GM10248 (cell line): ENCODE measurements around the gene MGAT5B.

Experiments
- CTCF ChIA-PET: fragments of 300-600 bp; sonication (Branson Sonifier 250); formaldehyde crosslinking; extraction: SDS; loops from one replicate; lab custom pipeline; 2021; ENCODE audit warnings: antibody characterized with exemption; lab: Yijun Ruan, JAX
- POLR2A ChIA-PET: fragments of 350-650 bp; sonication (Branson Sonifier 250); formaldehyde crosslinking; extraction: SDS; loops from one replicate; lab custom pipeline; 2020; ENCODE audit warnings: antibody characterized with exemption; lab: Yijun Ruan, JAX
- DNase-seq: peaks from one replicate; pipeline ENCODE4 v3.0.0; 2012; ENCODE audit errors: extremely low spot score
- TF ChIP-seq, protein P1 (sequence below): IDR thresholded peaks from 2 replicates; pipeline ENCODE4 v1.5.1; 2012; ENCODE audit warnings: mild to moderate bottlenecking, low read depth; ENCODE audit errors: extremely low read depth, missing control alignments, control extremely low read depth

The MGAT5B gene

DNA sequence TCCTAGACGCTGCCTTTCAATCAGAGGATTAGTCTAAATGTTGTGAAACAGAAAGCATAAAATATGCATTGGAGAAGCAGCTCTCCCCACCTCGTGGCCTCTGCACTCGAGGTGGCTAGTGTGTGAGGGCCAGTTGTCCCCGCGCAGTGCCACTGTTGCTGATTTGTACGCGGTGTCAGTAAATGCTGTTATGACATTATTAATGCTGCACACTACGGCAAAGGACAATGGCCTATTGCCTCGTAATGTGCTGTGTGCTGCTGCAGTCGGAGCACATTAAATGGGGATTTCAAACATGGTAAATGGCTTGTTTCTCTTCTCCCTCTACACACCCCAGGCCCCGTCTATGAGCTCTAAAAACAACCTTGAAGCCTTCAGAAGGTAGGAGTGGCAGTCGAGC lies 5.7 kb upstream of the MGAT5B start:
- TF ChIP-seq, protein P1, sequence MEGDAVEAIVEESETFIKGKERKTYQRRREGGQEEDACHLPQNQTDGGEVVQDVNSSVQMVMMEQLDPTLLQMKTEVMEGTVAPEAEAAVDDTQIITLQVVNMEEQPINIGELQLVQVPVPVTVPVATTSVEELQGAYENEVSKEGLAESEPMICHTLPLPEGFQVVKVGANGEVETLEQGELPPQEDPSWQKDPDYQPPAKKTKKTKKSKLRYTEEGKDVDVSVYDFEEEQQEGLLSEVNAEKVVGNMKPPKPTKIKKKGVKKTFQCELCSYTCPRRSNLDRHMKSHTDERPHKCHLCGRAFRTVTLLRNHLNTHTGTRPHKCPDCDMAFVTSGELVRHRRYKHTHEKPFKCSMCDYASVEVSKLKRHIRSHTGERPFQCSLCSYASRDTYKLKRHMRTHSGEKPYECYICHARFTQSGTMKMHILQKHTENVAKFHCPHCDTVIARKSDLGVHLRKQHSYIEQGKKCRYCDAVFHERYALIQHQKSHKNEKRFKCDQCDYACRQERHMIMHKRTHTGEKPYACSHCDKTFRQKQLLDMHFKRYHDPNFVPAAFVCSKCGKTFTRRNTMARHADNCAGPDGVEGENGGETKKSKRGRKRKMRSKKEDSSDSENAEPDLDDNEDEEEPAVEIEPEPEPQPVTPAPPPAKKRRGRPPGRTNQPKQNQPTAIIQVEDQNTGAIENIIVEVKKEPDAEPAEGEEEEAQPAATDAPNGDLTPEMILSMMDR: no peak
- no peak for DNase-seq
- CTCF ChIA-PET: interaction anchor here (0.8 kb wide), 1 partner anchor 199 kb away, joined by 3 read pairs; no protein-coding TSS in a partner anchor
- POLR2A ChIA-PET: no interaction called here

DNA sequence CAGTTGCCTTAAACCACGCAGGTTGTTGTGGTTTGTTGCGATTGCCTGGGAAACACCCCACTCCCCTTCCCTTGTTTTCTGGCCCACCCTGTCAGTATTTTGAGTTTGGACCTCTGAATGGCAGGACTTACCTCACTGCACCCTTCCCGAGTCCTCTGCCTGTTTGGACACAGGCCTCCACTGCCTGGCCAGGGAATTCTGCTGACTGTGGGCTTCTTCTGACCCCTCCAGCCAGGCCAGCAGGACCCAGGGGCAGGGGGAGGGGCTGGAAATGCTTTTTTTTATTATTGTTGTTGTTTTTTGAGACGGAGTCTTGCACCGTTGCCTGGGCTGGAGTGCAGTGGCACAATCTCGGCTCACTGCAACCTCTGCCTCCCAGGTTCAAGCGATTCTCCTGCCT lies 4.2 kb upstream of the MGAT5B start:
- TF ChIP-seq, protein P1: no peak
- ChIA-PET CTCF (interaction anchor here (1.3 kb wide), 1 partner anchor 192 kb away, joined by 4 read pairs; no protein-coding TSS in a partner anchor), POLR2A (no interaction called here)
- DNase-seq: no peak

DNA sequence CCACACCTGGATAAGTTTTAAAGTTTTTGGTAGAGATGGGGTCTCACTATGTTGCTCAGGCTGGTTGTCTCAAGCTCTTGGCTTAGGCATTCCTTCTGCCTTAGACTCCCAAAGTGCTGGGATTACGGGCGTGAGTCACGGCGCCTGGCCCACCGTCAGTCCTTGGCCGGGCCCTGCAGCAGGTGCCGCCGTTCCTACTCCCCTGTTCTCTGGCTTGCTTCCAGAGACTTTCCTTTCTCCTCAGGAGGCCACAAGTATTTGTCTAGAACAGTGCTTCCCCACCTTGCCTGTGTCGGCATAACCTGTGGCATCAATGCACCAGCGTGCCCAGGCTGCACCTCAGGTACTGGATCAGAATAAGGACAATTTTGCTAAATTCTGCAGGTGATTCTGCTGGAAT lies 3.0 kb upstream of the MGAT5B start:
- ChIA-PET POLR2A (no interaction called here), CTCF (interaction anchor here (0.9 to 1.8 kb wide), 4 partner anchors 9 to 202 kb away, joined by 4 to 9 read pairs (median 6); no protein-coding TSS in a partner anchor)
- DNase-seq: no peak
- TF ChIP-seq, protein P1: no peak

DNA sequence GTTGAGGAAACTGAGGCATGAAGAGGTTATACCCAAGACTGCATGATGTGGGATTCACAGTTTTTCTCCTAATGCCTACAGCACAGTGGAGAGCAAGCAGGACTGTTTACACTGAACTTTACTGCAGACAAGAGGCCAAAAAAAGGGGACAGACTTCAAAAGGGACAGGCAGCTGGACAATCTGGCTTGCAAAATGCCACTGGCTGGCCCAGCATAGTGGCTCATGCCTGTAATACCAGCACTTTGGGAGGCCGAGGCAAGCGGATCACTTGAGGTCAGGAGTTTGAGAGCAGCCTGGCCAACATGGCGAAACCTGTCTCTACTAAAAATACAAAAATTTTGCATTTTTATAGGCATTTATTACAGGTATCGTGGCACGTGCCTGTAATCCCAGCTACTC lies 2.0 kb upstream of the MGAT5B start:
- CTCF ChIA-PET: interaction anchor here (1.5 to 2.4 kb wide), 4 partner anchors 9 to 201 kb away, joined by 4 to 27 read pairs (median 8); no protein-coding TSS in a partner anchor
- POLR2A ChIA-PET: interaction anchor here (0.7 kb wide), 1 partner anchor 315 kb away, joined by 8 read pairs; no protein-coding TSS in a partner anchor
- TF ChIP-seq, protein P1: no peak
- DNase-seq: no peak

DNA sequence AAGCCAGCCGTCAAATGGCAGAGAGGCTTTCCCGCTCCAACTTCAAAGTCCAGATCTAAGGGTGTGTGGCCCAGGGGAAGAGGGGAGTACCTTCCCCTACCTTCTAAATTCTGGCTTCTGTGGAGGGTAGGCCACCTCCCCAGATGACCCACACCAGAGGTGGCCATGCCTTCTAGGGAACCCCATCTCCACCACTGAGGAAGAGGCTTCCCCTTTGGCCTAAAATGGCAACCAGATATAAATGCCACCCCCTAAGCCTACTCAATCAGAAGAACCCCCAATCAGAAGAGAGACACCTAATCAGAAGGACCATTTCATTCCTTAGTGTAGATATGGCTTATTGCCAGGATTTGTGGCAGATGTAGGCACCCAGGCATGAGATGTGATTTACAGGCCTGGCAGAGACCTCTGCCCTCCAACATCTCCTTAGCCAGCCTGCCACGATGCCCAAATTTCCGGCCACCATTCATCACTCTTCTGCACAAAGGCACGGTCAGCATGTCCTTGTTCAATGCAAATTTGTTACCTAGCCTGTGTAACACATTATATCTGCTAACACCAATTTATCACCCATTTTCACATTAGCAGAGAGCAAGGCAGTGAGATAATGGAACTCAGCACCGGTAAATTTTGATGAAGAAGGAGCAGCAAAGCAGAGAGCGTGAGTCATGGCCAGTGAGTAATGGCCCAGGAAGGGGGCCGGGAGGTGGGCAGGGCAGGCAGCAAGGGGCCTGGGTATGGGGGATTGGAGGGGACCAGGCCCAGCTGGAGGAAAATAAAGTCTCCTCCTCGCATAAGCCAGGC lies 1.2 kb upstream of the MGAT5B start:
- CTCF ChIA-PET: interaction anchor here (0.8 to 6.1 kb wide), 24 partner anchors 9 to 407 kb away, joined by 3 to 106 read pairs (median 4); no protein-coding TSS in a partner anchor
- POLR2A ChIA-PET: no interaction called here
- TF ChIP-seq, protein P1: no peak
- DNase-seq: no peak

DNA sequence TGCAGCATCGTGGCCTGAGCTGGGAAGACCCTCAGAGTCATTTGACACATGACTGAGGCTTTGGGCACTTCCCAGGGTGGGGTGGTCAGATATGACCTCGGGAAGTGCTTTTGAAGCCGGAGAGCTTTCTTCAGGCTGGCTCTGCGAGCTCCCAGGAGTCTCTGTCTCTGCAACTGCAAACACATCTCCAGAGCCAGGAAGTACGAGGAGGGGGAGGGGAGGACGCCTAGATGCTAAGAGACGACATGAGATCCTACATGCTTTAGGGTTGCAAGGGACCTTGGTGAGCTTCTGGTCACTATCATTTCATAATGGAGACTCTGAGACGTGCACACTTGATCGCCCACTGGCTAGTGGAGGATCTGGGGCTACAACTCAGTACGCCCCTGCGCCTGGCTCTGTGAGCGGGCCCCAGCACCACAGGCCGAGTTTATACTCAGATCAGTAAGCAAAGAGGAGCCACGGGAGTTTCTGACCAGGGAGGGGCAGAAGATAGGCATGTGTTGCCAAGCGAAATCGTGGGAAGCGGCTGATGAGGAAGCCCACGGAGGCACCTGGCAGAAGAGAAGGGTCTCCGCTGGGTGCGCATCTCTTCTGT lies 527 bp upstream of the MGAT5B start:
- CTCF ChIA-PET: interaction anchor here (0.6 to 6.1 kb wide), 37 partner anchors 10 to 406 kb away, joined by 3 to 106 read pairs (median 4); no protein-coding TSS in a partner anchor
- no peak for DNase-seq
- TF ChIP-seq, protein P1: no peak
- POLR2A ChIA-PET: no interaction called here
